Heart left ventricle (tissue), 16 donors: ENCODE data around the gene ZNF354C. TPM values are rescaled to one million over a fixed set of nuclear protein-coding genes. Genes with fewer than 3 reads are reported as not detected.

ENCODE experiments used
- ATAC-seq, 4 donors: fragments of 200-7000 bp; cut with Tn5 transposase; one replicate each; pipeline ENCODE4 v1.9.1; 2020 to 2022; ENCODE audit warnings: moderate library complexity in 4 of 4, mild to moderate bottlenecking in 3 of 4, moderate number of reproducible peaks in 1 of 4
- DNase-seq, 5 donors: peaks; one replicate each; pipeline ENCODE4 v3.0.0-alpha.2; 2020
- H3K27ac ChIP-seq, 12 donors: fragments of 200-600 bp; sonication (generic) in 4 of 12; one replicate each; pipeline versions ENCODE4 v1.5.0 to v1.8.0; 2016 to 2022; ENCODE audit warnings: mild to moderate bottlenecking in 2 of 12
- H3K27me3 ChIP-seq, 9 donors: fragments of 200-600 bp; sonication (generic) in 2 of 9; one replicate each; pipeline versions ENCODE4 v1.5.1 to v1.8.0; 2016 to 2022; ENCODE audit warnings: mild to moderate bottlenecking in 3 of 9
- H3K36me3 ChIP-seq, 9 donors: fragments of 200-600 bp; sonication (generic) in 2 of 9; one replicate each; pipeline versions ENCODE4 v1.5.0 to v1.8.0; 2018 to 2022; ENCODE audit warnings: mild to moderate bottlenecking in 2 of 9
- H3K4me1 ChIP-seq, 12 donors: fragments of 200-600 bp; sonication (generic) in 4 of 12; one replicate each; pipeline versions ENCODE4 v1.5.0 to v1.8.0; 2016 to 2022; ENCODE audit warnings: mild to moderate bottlenecking in 3 of 12
- H3K4me3 ChIP-seq, 12 donors: fragments of 200-600 bp; sonication (generic) in 4 of 12; one replicate each; pipeline versions ENCODE4 v1.5.0 to v1.8.0; 2017 to 2022; ENCODE audit warnings: mild to moderate bottlenecking in 9 of 12, moderate library complexity in 4 of 12
- H3K9me3 ChIP-seq, 12 donors: fragments of 200-600 bp; sonication (generic) in 4 of 12; one replicate each; pipeline versions ENCODE4 v1.5.0 to v1.8.0; 2016 to 2022; ENCODE audit warnings: mild to moderate bottlenecking in 1 of 12
- CTCF ChIP-seq, 12 donors: fragments of 200-600 bp; sonication (generic) in 4 of 12; IDR thresholded peaks; one replicate each; pipeline versions ENCODE4 v1.5.0 to v1.8.0; 2018 to 2022; ENCODE audit warnings: antibody characterized with exemption in 12 of 12, mild to moderate bottlenecking in 5 of 12
- POLR2A ChIP-seq, 2 donors: fragments of 450-650 bp; IDR thresholded peaks; one replicate each; pipeline ENCODE4 v1.6.1; 2017; ENCODE audit warnings: antibody characterized with exemption in 2 of 2, mild to moderate bottlenecking in 2 of 2, moderate library complexity in 2 of 2
- WGBS, 4 donors: extraction: QIAGEN DNeasy Blood & Tissue Kit in 2 of 4; methylation state at CpG; one replicate each; pipeline versions ENCODE4 v1.1.5 to v1.1.7; 2013 to 2018; 5-methylcytosine and 5-hydroxymethylcytosine counted together
- intact Hi-C, 10 donors: fragments of 100-400 bp; cut with DNase I; formaldehyde crosslinking; loops; one replicate each; pipeline versions ENCODE4 v1.11.1 to v1.14.2; 2022
- polyA plus RNA-seq, 2 donors: library from polyadenylated mRNA; stranded (reverse); fragments of 200-250 nt; gene quantifications; one replicate each; pipeline ENCODE4 v1.2.3, GENCODE V29; 2013
- total RNA-seq, 9 donors: library from RNA; depleted of rRNA in 2 of 9; stranded (reverse); fragments of >200 nt in 2 of 9; fragmentation: NEBNext Ultra II Directional in 3 of 9; extraction: Animal tissue kit (Norgen Biotek cat#: 25700) in 3 of 9; gene quantifications; one replicate each; pipeline versions ENCODE4 v1.1.0 to v1.2.4, GENCODE V29; 2016 to 2023
- donor health status: ischemic (EF 13 %, LVEDD 7.1; RV severe dilation, severe dysfunction).
- donor health status: healthy with polysubstance abuse.
- donor health status: DM: no; HTN: yes; CAD: no.
- donor health status: DM: no; HTN: no; CAD: no.
- donor health status: ischemic (EF 25% LVEDD 6.9; RV normal size, moderate dysfunction).
- donor health status: ischemic (EF 25% LVEDD 5.7; RV mildly dilated, moderate dysfunction).
- donor health status: healthy.
- donor health status: DM: yes; HTN: yes; CAD: no.
- donor health status: ischemic (EF 35%, LVEDD 5.7; RV mildly dilated, moderate dysfunction).
- donor health status: nonischemic (EF 11% LVEDD 7.7; RV severe dilation, severe dysfunction).
- donor health status: DM: yes; HTN: yes; CAD: no.
- donor health status: PGD.
- donor health status: ischemic (EF 29% LVEDD 5.4; RV normal size, mild dysfunction).
- donor health status: nonischemic (EF 23%, LVEDD 6.1; RV moderate dilation, normal function).

Gene ZNF354C
- total and polyA plus RNA-seq, 11 donors, result 1.3 to 5.7 (median 3.9) TPM

- H3K27ac ChIP-seq, result no peak overlapping the region
- intact Hi-C loops, result no loop called here
- no peaks in the 10 kb centered on the region for H3K36me3 ChIP-seq
- WGBS, 4 donors, result 89 to 91% (median 90%) methylated on average over 12 to 13 of the region's 13 CpGs
- DNase-seq (no peak), ATAC-seq (no peak)
- no peaks in the 10 kb centered on the region for H3K27me3 ChIP-seq
- no peak overlapping the region for H3K4me3 ChIP-seq
- H3K9me3 ChIP-seq, result peaks cover 0 to 81% (median 60%) of the 10 kb centered on the region in 12 donors
- no peak for TF ChIP-seq CTCF (IDR thresholded peaks at IDR 0.05)
- no peak for TF ChIP-seq POLR2A (IDR thresholded peaks at IDR 0.05)
- H3K4me1 ChIP-seq, result no peaks in the 10 kb centered on the region
Measured at GRCh38 chr5:179113143-179113530, 53.0 kb downstream of the ZNF354C start.

DNA sequence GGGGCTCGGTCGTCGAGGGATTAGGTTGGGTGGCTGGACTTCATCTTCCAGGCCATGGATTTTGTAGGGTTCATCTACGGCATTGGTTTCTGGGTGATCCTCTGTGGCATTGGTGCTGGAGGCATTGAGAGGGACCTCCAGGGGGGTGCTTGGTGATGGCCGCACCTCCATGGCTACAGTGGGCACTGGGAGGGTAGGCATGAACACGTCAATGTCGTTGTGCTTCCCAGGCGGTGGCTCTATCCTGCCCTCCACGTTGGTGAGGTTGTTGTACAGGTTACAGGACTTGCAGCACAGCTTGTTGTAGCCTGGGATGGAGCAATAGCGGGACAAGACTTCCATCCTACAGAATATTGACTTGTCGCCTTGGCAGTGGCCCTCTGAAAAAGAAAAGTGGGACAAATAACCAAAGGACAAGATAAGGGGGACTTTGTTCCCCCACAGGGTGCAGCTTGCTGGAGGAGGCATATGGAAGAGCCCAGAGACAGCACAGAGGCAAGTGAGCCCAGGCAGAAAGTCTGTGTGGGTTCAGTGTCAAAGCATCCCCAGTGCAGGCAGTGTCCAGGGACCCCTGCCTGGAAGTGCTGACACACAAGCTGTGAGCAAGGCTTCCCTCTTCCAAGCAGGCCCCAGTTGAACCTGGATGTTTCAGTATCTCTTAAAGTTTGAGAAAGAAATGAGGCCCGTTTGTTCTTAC, 53.9 kb downstream of the ZNF354C start:
- no peak for DNase-seq
- TF ChIP-seq CTCF (IDR thresholded peaks at IDR 0.05) (no peak), POLR2A (IDR thresholded peaks at IDR 0.05) (no peak)
- Histone ChIP-seq H3K27ac (no peak overlapping the region), H3K9me3 (peaks cover 0 to 71% (median 51%) of the 10 kb centered on the region in 12 donors), H3K27me3 (no peaks in the 10 kb centered on the region), H3K4me3 (no peak overlapping the region), H3K36me3 (no peaks in the 10 kb centered on the region), H3K4me1 (no peaks in the 10 kb centered on the region)
- ATAC-seq, result no peak
- WGBS, 4 donors, result 84 to 91% (median 87%) methylated on average over 9 to 12 of the region's 12 CpGs
- intact Hi-C loops, result no loop called here

GRCh38 chr5:179114756-179115155, 54.6 kb downstream of the ZNF354C start:
- H3K4me3 ChIP-seq, result no peak overlapping the region
- no peaks in the 10 kb centered on the region for H3K36me3 ChIP-seq
- intact Hi-C loops, result no loop called here
- no peaks in the 10 kb centered on the region for H3K27me3 ChIP-seq
- DNase-seq (no peak), ATAC-seq (no peak)
- H3K9me3 ChIP-seq, result peaks cover 0 to 67% (median 48%) of the 10 kb centered on the region in 12 donors
- 94 to 96% (median 95%) methylated on average over 7 of the region's 7 CpGs for WGBS, 4 donors
- no peak overlapping the region for H3K27ac ChIP-seq
- H3K4me1 ChIP-seq, result no peaks in the 10 kb centered on the region
- TF ChIP-seq CTCF (IDR thresholded peaks at IDR 0.05) (no peak), POLR2A (IDR thresholded peaks at IDR 0.05) (no peak)

DNA sequence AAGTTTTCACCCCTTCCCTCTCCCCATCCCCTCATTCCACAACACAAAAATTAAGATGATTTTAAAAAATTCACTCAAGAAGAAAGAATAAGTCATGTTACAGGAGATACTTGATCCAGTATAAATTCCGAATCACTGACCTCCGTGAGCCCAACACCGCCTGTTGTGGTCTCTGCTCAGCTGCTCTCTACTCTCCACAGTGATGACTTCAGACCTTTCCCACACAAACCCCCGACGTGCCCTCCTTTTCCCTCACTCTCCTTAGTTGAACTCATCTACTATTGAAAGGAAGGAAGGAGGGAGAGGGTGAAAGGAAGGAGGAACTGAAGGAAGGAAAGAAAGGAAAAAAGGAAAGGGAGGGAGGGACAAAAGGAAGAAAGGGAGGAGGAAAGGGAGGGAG, 55.1 kb downstream of the ZNF354C start:
- Histone ChIP-seq H3K36me3 (no peaks in the 10 kb centered on the region), H3K4me3 (no peak overlapping the region), H3K4me1 (no peaks in the 10 kb centered on the region), H3K27ac (no peak overlapping the region), H3K9me3 (peaks cover 0 to 62% (median 46%) of the 10 kb centered on the region in 12 donors), H3K27me3 (no peaks in the 10 kb centered on the region)
- TF ChIP-seq CTCF (IDR thresholded peaks at IDR 0.05) (no peak), POLR2A (IDR thresholded peaks at IDR 0.05) (no peak)
- 80 to 87% (median 85%) methylated on average over 5 of the region's 5 CpGs for WGBS, 4 donors
- no peak for ATAC-seq
- no peak for DNase-seq
- intact Hi-C loops, result no loop called here
